ENCODE measurements around the gene NTM. TPM values are rescaled to one million over a fixed set of nuclear protein-coding genes. Genes with fewer than 3 reads are reported as not detected.

Gene NTM
- total and polyA plus RNA-seq, 2 of the 8 experiments (the other 6 are each of a cell fraction or from before 2014, with no cell fraction given) = 13.4 to 20.0 TPM

GRCh38 chr11:131499199-131499598, 128.8 kb downstream of the NTM start:
- no peak for DNase-seq (ENCODE audit: low read depth in 1 of 2, low spot score in 2 of 2)
- Histone ChIP-seq H3K18ac (ENCODE audit: extremely low read depth, low read length) (no peak overlapping the region), H3K27me3 (replicated peaks in 1 of 4; ENCODE audit: control insufficient read depth in 3 of 4, extremely low read depth in 1 of 4, insufficient read depth in 3 of 4, low read length in 3 of 4) (no peaks in the 10 kb centered on the region; a peak in 1 of 7 replicates), H2BK5ac (ENCODE audit: low read depth, low read length) (no peak overlapping the region), H3K23me2 (ENCODE audit: low read depth, low read length) (peaks cover 2% of the 10 kb centered on the region; the same call in 1 of the 2 replicates), H4K5ac (ENCODE audit: insufficient read length, low read depth, low read length) (no peak overlapping the region), H3K27ac (ENCODE audit: low read depth, low read length) (no peak overlapping the region), H4K8ac (ENCODE audit: extremely low read depth, insufficient read depth, low read length) (no peak overlapping the region), H3K14ac (ENCODE audit: insufficient read length) (no peak overlapping the region), H3K79me2 (ENCODE audit: control insufficient read depth in 1 of 2, insufficient read depth in 2 of 2, low read length in 2 of 2) (no peaks in the 10 kb centered on the region), H3K9ac (replicated peaks in 1 of 4; ENCODE audit: extremely low read depth in 1 of 4, low read depth in 3 of 4, low read length in 3 of 4) (no peak overlapping the region), H3K9me3 (ENCODE audit: insufficient read depth in 2 of 2, low read depth in 1 of 2, low read length in 1 of 2) (no peaks in the 10 kb centered on the region), H3K23ac (ENCODE audit: insufficient read length) (no peak overlapping the region), H3K79me1 (ENCODE audit: low read depth, low read length) (no peaks in the 10 kb centered on the region; the same call in 1 of the 2 replicates), H2BK12ac (ENCODE audit: low read depth, low read length) (no peak overlapping the region), H4K91ac (replicated peaks; ENCODE audit: insufficient read length, low read length) (no peak overlapping the region), H3K4me3 (ENCODE audit: extremely low read depth in 1 of 4, insufficient read depth in 2 of 4, low read depth in 3 of 4, low read length in 4 of 4) (no peak overlapping the region), H3K4me1 (replicated peaks in 1 of 4; ENCODE audit: control insufficient read depth in 3 of 4, insufficient read depth in 4 of 4, low read length in 3 of 4) (peaks cover 0 to 10% (median 1%) of the 10 kb centered on the region in 4 experiments; a peak in 5 of 7 replicates), H2AK5ac (ENCODE audit: low read depth, low read length) (no peak overlapping the region), H3K36me3 (ENCODE audit: control insufficient read depth in 2 of 4, insufficient read depth in 4 of 4, low read length in 3 of 4) (no peaks in the 10 kb centered on the region), H3K56ac (replicated peaks; ENCODE audit: insufficient read length, low read depth, low read length) (no peak overlapping the region), H2BK120ac (replicated peaks; ENCODE audit: low read depth, low read length) (no peak overlapping the region), H4K20me1 (replicated peaks in 1 of 2; ENCODE audit: control insufficient read depth in 1 of 2, insufficient read depth in 2 of 2, low read length in 2 of 2) (no peaks in the 10 kb centered on the region), H3K4ac (replicated peaks; ENCODE audit: insufficient read length, low read depth, low read length) (no peak overlapping the region), H2BK15ac (ENCODE audit: low read length) (no peak overlapping the region), H2BK20ac (ENCODE audit: low read length) (no peak overlapping the region), H3K4me2 (ENCODE audit: insufficient read depth in 1 of 2, low read depth in 2 of 2, low read length in 2 of 2) (no peak overlapping the region), H2AFZ (ENCODE audit: low read length) (no peak overlapping the region)
- no peak for FAIRE-seq
- ChIA-PET POLR2A (ENCODE audit: partially characterized antibody) (no interaction called here), CTCF (ENCODE audit: partially characterized antibody) (interaction anchor here (0.7 to 2.4 kb wide), 7 partner anchors 11 to 435 kb away, joined by 3 to 12 read pairs (median 4); no protein-coding TSS in a partner anchor)
- WGBS, 2 experiments (ENCODE audit: extremely low coverage in 1 of 2, insufficient coverage in 1 of 2, insufficient read length in 1 of 2, insufficient replicate concordance in 2 of 2, low coverage in 1 of 2, low lambda C conversion rate in 2 of 2, missing lambda C conversion rate in 1 of 2) = 94% methylated on average over 8 of the region's 8 CpGs; no CpG with 5 or more reads in 1 of the 2 experiments
- TF ChIP-seq SP1 (IDR thresholded peaks at IDR 0.05; ENCODE audit: low read depth, low read length) (no peak), BACH1 (IDR thresholded peaks at IDR 0.05; ENCODE audit: low read length) (no peak), POLR2A (IDR thresholded peaks at IDR 0.05; ENCODE audit: control extremely low read depth in 1 of 2, low read depth in 2 of 2, low read length in 2 of 2) (no peak), ZNF274 (IDR thresholded peaks at IDR 0.05; ENCODE audit: borderline replicate concordance, extremely low read depth, low read length) (no peak), JUND (IDR thresholded peaks at IDR 0.05; ENCODE audit: low read length) (no peak), PHF8 (conservative IDR thresholded peaks at IDR 0.05; ENCODE audit: low read depth, low read length) (no peak), CREB1 (IDR thresholded peaks at IDR 0.05) (no peak), POU5F1 (IDR thresholded peaks at IDR 0.05; ENCODE audit: low read depth, low read length) (no peak), ATF3 (IDR thresholded peaks at IDR 0.05; ENCODE audit: insufficient read depth, low read depth, low read length) (no peak), NANOG (IDR thresholded peaks at IDR 0.05; ENCODE audit: insufficient read depth, low read depth, low read length, poor library complexity, severe bottlenecking) (no peak), CHD1 (IDR thresholded peaks at IDR 0.05; ENCODE audit: low read depth, low read length) (no peak), ASH2L (IDR thresholded peaks at IDR 0.05; ENCODE audit: low read length) (no peak), EP300 (IDR thresholded peaks at IDR 0.05; ENCODE audit: borderline replicate concordance in 1 of 2, low read depth in 2 of 2, low read length in 2 of 2) (no peak), GTF2F1 (IDR thresholded peaks at IDR 0.05; ENCODE audit: borderline replicate concordance, low read depth, low read length) (no peak), YY1 (IDR thresholded peaks at IDR 0.05; ENCODE audit: low read depth, low read length) (no peak)
